GM12878 (cell line): ENCODE results near the gene TNRC6C. TPM values are rescaled to one million over a fixed set of nuclear protein-coding genes. Genes with fewer than 3 reads are reported as not detected.

ENCODE experiments used
- ASH2L ChIP-seq: fragments of 300-600, 200-600 bp; sonication (generic); IDR thresholded peaks from 2 replicates; pipeline ENCODE4 v1.6.1; 2017; ENCODE audit warnings: low read depth, mild to moderate bottlenecking, borderline replicate concordance
- BHLHE40 ChIP-seq, 2 experiments: fragments of 450-650 bp in 1 of 2; IDR thresholded peaks; 2 replicates each; pipeline ENCODE4 v1.6.1; 2011 to 2017; ENCODE audit warnings: low read depth in 2 of 2, borderline replicate concordance in 1 of 2, improper control_type of control experiment in 1 of 2, low read length in 1 of 2, mild to moderate bottlenecking in 1 of 2
- BMI1 ChIP-seq: fragments of 450-650 bp; IDR thresholded peaks from 2 replicates; pipeline ENCODE4 v1.6.1; 2016; ENCODE audit warnings: mild to moderate bottlenecking, moderate library complexity, borderline replicate concordance
- CREB1 ChIP-seq: IDR thresholded peaks from 2 replicates; pipeline ENCODE4 v1.6.1; 2012; ENCODE audit warnings: low read depth, mild to moderate bottlenecking, inconsistent platforms
- HCFC1 ChIP-seq: fragments of 150-350 bp; IDR thresholded peaks from 2 replicates; pipeline ENCODE4 v1.6.1; 2014; ENCODE audit warnings: low read length
- HDAC2 ChIP-seq: fragments of 200-600 bp; sonication (generic); IDR thresholded peaks from 2 replicates; pipeline ENCODE4 v1.6.1; 2017
- MEF2A ChIP-seq: IDR thresholded peaks from 2 replicates; pipeline ENCODE4 v1.6.1; 2011; ENCODE audit warnings: low read depth, mild to moderate bottlenecking, low read length, moderate library complexity; ENCODE audit not compliant: insufficient read depth
- NBN ChIP-seq: fragments of 450-650 bp; IDR thresholded peaks from 2 replicates; pipeline ENCODE4 v1.6.1; 2016
- NFIC ChIP-seq: IDR thresholded peaks from 2 replicates; pipeline ENCODE4 v1.6.1; 2012; ENCODE audit warnings: low read depth, mild to moderate bottlenecking, inconsistent platforms, low read length, moderate library complexity
- NRF1 ChIP-seq: conservative IDR thresholded peaks from 2 replicates; pipeline ENCODE4 v1.6.1; 2011; ENCODE audit warnings: mild to moderate bottlenecking, low read depth, low read length, improper control_type of control experiment
- POLR2A ChIP-seq: IDR thresholded peaks from 2 replicates; pipeline ENCODE4 v1.6.1; 2011; ENCODE audit warnings: low read depth, mild to moderate bottlenecking, low read length
- POU2F2 ChIP-seq: IDR thresholded peaks from 3 replicates; pipeline ENCODE4 v1.6.1; 2011; ENCODE audit warnings: low read depth, mild to moderate bottlenecking, low read length, borderline replicate concordance
- RCOR1 ChIP-seq: conservative IDR thresholded peaks from 2 replicates; pipeline ENCODE4 v1.6.1; 2012; ENCODE audit warnings: low read depth, low read length, improper control_type of control experiment
- RELA ChIP-seq: fragments of 450-650 bp; IDR thresholded peaks from 2 replicates; pipeline ENCODE4 v1.8.0; 2014; ENCODE audit warnings: borderline replicate concordance; ENCODE audit not compliant: partially characterized antibody
- SMARCA5 ChIP-seq: fragments of 450-650 bp; IDR thresholded peaks from 2 replicates; pipeline ENCODE4 v1.6.1; 2017; ENCODE audit warnings: mild to moderate bottlenecking
- SREBF1 ChIP-seq: IDR thresholded peaks from 2 replicates; pipeline ENCODE4 v1.6.1; 2012; ENCODE audit warnings: mild to moderate bottlenecking, low read length
- TCF7 ChIP-seq: IDR thresholded peaks from 2 replicates; pipeline ENCODE4 v1.6.1; 2014; ENCODE audit warnings: antibody characterized with exemption, borderline replicate concordance
- ZNF274 ChIP-seq: IDR thresholded peaks from one replicate; pipeline ENCODE4 v1.8.0; 2011; ENCODE audit not compliant: insufficient read length, insufficient read depth
- ZNF384 ChIP-seq: IDR thresholded peaks from 2 replicates; pipeline ENCODE4 v1.6.1; 2012; ENCODE audit warnings: low read depth, mild to moderate bottlenecking, low read length, improper control_type of control experiment, borderline replicate concordance
- ZSCAN29 ChIP-seq: fragments of 450-650 bp; IDR thresholded peaks from 2 replicates; pipeline ENCODE4 v1.6.1; 2017; ENCODE audit warnings: mild to moderate bottlenecking, moderate library complexity
- polyA plus RNA-seq, 11 experiments: library from polyadenylated mRNA; depleted of rRNA in 4 of 11; unstranded in 6 of 11; stranded (reverse) in 5 of 11; fragments of >200 nt; fragmentation: Nextera tagmentation in 4 of 11; fragmentation: Illumina TruSeq in 1 of 11; extraction: Ambion mirVana in 4 of 11; extraction: Trizol in 1 of 11; gene quantifications; 1 replicate in 1 of 11; 2 replicates in 10 of 11; pipeline versions ENCODE4 v1.2.1 to v1.2.3, GENCODE V29; 2011 to 2016; ENCODE audit warnings: inconsistent platforms in 2 of 11, missing spikeins in 2 of 11, low read depth in 1 of 11
- total RNA-seq, 4 experiments: library from RNA; depleted of rRNA in 3 of 4; stranded (reverse); fragments of >200 nt in 3 of 4; fragmentation: Illumina TruSeq in 1 of 4; extraction: Trizol in 1 of 4; gene quantifications; 2 replicates each; pipeline versions ENCODE4 v1.2.1 to v1.2.3, GENCODE V29; 2013 to 2021
- TF ChIP-seq, protein P1 (sequence below): IDR thresholded peaks from 2 replicates; pipeline ENCODE4 v1.6.1; 2012; ENCODE audit warnings: low read depth, low read length, improper control_type of control experiment
- TF ChIP-seq, protein P2 (sequence below): IDR thresholded peaks from 2 replicates; pipeline ENCODE4 v1.6.1; 2011; ENCODE audit warnings: low read depth, low read length, improper control_type of control experiment, borderline replicate concordance
- TF ChIP-seq, protein P3 (sequence below): IDR thresholded peaks from 2 replicates; pipeline ENCODE4 v1.6.1; 2011; ENCODE audit warnings: low read depth, mild to moderate bottlenecking, low read length, moderate library complexity, borderline replicate concordance; ENCODE audit errors: extremely low read depth
- TF ChIP-seq, protein P4 (sequence below): fragments of 150-350 bp; IDR thresholded peaks from 2 replicates; pipeline ENCODE4 v1.6.1; 2016; ENCODE audit warnings: low read depth, low read length
- TF ChIP-seq, protein P5 (sequence below): fragments of 450-650 bp; IDR thresholded peaks from 2 replicates; pipeline ENCODE4 v1.6.1; 2017; ENCODE audit warnings: low read depth, mild to moderate bottlenecking, moderate library complexity

TNRC6C gene
- total and polyA plus RNA-seq, 10 of the 15 experiments (the other 5 are each of a cell fraction or from before 2014, with no cell fraction given) = 0.40 to 6.1 (median 0.96) TPM

DNA sequence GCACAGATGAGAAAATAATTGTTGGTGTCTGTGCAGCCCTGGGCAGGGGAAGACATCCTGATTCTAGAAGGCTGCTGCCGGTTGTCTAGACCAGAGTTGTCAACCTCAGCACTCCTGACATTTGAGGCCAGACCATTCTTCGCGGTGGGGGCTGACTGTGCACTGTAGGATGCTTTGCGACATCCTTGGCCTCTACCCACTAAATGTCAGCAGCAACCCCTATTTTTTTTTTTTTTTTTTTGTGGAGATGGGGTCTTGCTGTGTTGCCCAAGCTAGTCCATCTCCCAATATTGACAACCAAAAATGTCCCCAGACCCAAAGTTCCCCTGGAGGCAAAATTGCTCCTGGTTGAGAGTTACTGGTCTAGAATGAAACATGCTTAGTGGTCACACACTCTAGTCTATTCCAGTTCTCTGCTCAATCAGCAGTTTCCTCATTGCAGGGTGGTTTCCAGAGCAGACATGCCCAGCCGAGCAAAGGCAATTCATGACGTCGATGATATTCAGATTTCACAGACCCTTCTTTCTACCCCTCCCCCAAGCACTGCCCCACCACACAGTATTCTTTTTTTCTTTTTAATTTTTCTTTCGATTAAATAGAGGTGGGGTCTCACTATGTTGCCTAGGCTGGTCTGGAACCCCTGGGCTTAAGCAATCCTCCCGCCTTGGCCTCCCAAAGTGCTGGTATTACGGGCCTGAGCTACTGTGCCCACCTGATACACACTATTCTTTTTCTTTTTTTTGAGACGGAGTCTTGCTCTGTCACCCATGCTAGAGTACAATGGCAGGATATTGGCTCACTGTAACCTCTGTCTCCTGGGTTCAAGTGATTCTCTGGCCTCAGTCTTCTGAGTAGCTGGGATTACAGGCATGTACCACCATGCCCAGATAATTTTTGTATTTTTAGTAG is 196.7 kb downstream of the TNRC6C start (continued):
- 0 out of 2 replicates have a peak, but pooled peaks have one; percentile 2 for TF ChIP-seq MEF2A
- TF ChIP-seq, protein P1, sequence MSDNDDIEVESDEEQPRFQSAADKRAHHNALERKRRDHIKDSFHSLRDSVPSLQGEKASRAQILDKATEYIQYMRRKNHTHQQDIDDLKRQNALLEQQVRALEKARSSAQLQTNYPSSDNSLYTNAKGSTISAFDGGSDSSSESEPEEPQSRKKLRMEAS = peak; percentile 70; the same call in 1 of the 2 replicates
- TF ChIP-seq ASH2L = no peak
- peak; percentile 84 for TF ChIP-seq NFIC
- no peak for TF ChIP-seq ZNF384
- TF ChIP-seq CREB1 = peak; percentile 89
- TF ChIP-seq HDAC2 = no peak
- no peak; the same call in 1 of the 2 replicates for TF ChIP-seq HCFC1
- peak; percentile 88 to 93 for TF ChIP-seq BHLHE40 (IDR thresholded peaks at IDR 0.05; ENCODE audit: borderline replicate concordance in 1 of 2, low read depth in 2 of 2, low read length in 1 of 2)
- no peak for TF ChIP-seq NRF1
- TF ChIP-seq, protein P2, sequence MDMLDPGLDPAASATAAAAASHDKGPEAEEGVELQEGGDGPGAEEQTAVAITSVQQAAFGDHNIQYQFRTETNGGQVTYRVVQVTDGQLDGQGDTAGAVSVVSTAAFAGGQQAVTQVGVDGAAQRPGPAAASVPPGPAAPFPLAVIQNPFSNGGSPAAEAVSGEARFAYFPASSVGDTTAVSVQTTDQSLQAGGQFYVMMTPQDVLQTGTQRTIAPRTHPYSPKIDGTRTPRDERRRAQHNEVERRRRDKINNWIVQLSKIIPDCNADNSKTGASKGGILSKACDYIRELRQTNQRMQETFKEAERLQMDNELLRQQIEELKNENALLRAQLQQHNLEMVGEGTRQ = no peak
- TF ChIP-seq, protein P3, sequence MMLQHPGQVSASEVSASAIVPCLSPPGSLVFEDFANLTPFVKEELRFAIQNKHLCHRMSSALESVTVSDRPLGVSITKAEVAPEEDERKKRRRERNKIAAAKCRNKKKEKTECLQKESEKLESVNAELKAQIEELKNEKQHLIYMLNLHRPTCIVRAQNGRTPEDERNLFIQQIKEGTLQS = no peak
- TF ChIP-seq, protein P4, sequence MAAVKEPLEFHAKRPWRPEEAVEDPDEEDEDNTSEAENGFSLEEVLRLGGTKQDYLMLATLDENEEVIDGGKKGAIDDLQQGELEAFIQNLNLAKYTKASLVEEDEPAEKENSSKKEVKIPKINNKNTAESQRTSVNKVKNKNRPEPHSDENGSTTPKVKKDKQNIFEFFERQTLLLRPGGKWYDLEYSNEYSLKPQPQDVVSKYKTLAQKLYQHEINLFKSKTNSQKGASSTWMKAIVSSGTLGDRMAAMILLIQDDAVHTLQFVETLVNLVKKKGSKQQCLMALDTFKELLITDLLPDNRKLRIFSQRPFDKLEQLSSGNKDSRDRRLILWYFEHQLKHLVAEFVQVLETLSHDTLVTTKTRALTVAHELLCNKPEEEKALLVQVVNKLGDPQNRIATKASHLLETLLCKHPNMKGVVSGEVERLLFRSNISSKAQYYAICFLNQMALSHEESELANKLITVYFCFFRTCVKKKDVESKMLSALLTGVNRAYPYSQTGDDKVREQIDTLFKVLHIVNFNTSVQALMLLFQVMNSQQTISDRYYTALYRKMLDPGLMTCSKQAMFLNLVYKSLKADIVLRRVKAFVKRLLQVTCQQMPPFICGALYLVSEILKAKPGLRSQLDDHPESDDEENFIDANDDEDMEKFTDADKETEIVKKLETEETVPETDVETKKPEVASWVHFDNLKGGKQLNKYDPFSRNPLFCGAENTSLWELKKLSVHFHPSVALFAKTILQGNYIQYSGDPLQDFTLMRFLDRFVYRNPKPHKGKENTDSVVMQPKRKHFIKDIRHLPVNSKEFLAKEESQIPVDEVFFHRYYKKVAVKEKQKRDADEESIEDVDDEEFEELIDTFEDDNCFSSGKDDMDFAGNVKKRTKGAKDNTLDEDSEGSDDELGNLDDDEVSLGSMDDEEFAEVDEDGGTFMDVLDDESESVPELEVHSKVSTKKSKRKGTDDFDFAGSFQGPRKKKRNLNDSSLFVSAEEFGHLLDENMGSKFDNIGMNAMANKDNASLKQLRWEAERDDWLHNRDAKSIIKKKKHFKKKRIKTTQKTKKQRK = no peak
- no peak for TF ChIP-seq TCF7
- peak; percentile 97 for TF ChIP-seq NBN
- TF ChIP-seq, protein P5, sequence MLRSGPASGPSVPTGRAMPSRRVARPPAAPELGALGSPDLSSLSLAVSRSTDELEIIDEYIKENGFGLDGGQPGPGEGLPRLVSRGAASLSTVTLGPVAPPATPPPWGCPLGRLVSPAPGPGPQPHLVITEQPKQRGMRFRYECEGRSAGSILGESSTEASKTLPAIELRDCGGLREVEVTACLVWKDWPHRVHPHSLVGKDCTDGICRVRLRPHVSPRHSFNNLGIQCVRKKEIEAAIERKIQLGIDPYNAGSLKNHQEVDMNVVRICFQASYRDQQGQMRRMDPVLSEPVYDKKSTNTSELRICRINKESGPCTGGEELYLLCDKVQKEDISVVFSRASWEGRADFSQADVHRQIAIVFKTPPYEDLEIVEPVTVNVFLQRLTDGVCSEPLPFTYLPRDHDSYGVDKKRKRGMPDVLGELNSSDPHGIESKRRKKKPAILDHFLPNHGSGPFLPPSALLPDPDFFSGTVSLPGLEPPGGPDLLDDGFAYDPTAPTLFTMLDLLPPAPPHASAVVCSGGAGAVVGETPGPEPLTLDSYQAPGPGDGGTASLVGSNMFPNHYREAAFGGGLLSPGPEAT = peak; percentile 99
- peak; percentile 95 for TF ChIP-seq SREBF1
- TF ChIP-seq ZNF274 = no peak
- TF ChIP-seq RELA = peak; percentile 94
- no peak for TF ChIP-seq BMI1
- peak; percentile 89; the same call in 2 of the 3 replicates for TF ChIP-seq POU2F2
- TF ChIP-seq POLR2A = peak; percentile 76
- TF ChIP-seq RCOR1 = peak; percentile 91; the same call in 1 of the 2 replicates
- no peak for TF ChIP-seq ZSCAN29
- no peak; the same call in 1 of the 2 replicates for TF ChIP-seq SMARCA5
